Muscle of leg (tissue), 11 donors: ENCODE data around the gene TAP2. TPM values are rescaled to one million over a fixed set of nuclear protein-coding genes. Genes with fewer than 3 reads are reported as not detected.
"Not testable (repeated sequence)": the region's sequence is repeated elsewhere in the genome, so short reads cannot be mapped to it uniquely, and the experiment has no call there.

ENCODE experiments used
- DNase-seq: peaks from one replicate; pipeline ENCODE4 v3.0.0; 2013
- H3K27ac ChIP-seq: one replicate; pipeline ENCODE4 v1.5.1; 2013; ENCODE audit warnings: mild to moderate bottlenecking, low read length, control low read depth
- H3K27me3 ChIP-seq: one replicate; pipeline ENCODE4 v1.6.1; 2013; ENCODE audit warnings: low read length; ENCODE audit not compliant: control insufficient read depth, insufficient read depth
- H3K36me3 ChIP-seq: one replicate; pipeline ENCODE4 v1.6.1; 2013; ENCODE audit warnings: low read length; ENCODE audit not compliant: control insufficient read depth, insufficient read depth
- H3K4me1 ChIP-seq: one replicate; pipeline ENCODE4 v1.6.1; 2013; ENCODE audit warnings: low read length; ENCODE audit not compliant: control insufficient read depth, insufficient read depth
- H3K4me3 ChIP-seq: one replicate; pipeline ENCODE4 v1.5.1; 2013; ENCODE audit warnings: low read length, control low read depth
- H3K9me3 ChIP-seq: replicated peaks from 2 replicates; pipeline ENCODE4 v1.6.1; 2013; ENCODE audit warnings: low read depth, low read length; ENCODE audit not compliant: control insufficient read depth
- WGBS: methylation state at CpG from one replicate; pipeline ENCODE4 v1.1.5; 2013; ENCODE audit warnings: missing lambda C conversion rate; ENCODE audit not compliant: insufficient coverage; 5-methylcytosine and 5-hydroxymethylcytosine counted together
- polyA plus RNA-seq, 8 donors: library from polyadenylated mRNA; unstranded; fragments of 120-200 nt; gene quantifications; one replicate each; pipeline versions ENCODE4 v1.2.1 to v1.2.3, GENCODE V29; 2013; ENCODE audit warnings: inconsistent platforms in 1 of 8, low replicate concordance in 1 of 8; ENCODE audit not compliant: insufficient read length in 8 of 8, insufficient read depth in 1 of 8
- total RNA-seq: library from RNA; stranded (reverse); fragments of 120-200 nt; gene quantifications from one replicate; pipeline ENCODE4 v1.2.4, GENCODE V29; 2013

The TAP2 gene
- total and polyA plus RNA-seq, 9 donors: 4.5 to 8.7 (median 6.7) TPM

DNA sequence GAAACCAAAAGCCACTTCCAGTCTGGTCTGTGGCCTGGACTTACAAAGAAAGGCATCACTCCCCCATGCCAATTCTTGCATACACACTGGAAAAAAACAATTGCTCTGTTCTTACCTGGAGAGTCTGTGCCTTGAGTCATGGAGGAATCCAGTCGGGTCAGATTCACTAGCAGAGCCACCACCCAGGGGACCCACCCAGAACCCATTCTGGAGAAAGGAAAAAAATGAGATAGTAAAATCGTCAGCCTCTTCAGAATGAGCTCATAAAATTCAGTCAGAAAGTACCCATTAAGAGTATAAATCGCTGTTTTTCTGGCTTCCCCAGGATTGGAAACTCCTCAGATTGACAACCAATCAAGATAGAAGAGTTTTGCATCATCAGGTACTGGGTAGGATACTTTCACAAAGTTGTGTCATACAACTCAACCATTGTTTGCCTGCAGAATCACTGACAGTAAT, 21.8 kb downstream of the TAP2 start, which contains the start of gene HLA-DOB:
HLA-DOB (minus strand) TSS at position 257 of the 459 bp plus-strand sequence; CDS start at position 206, 51 bp downstream.
- Histone ChIP-seq H3K27ac (no peak within 1 kb of the TSS), H3K4me3 (no peak within 1 kb of the TSS), H3K36me3 (no peaks in the 10 kb centered on the region), H3K9me3 (no peaks in the 10 kb centered on the region), H3K27me3 (peaks cover 4% of the 10 kb centered on the region), H3K4me1 (no peaks in the 10 kb centered on the region)
- DNase-seq: no peak
- no CpG with 5 or more reads among the region's 3 CpGs for WGBS

DNA sequence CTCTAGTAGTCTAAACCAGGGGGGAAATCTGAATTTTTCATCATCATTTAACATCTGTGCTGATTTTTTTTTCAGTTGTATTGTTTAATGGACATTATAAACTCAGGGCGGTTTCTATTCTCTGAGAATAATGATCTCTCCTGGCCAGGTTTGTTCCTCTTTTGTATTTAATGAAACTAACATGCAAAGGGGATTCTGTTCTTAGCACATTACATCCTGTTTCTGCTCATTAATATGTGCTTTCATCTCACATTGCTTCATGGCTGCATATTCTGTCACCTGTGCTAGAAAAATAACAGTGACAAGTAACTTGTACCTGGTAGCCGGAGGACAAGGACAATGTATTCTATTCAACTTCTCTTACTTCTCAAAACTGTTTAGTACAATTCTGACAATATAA, 22.5 kb downstream of the TAP2 start:
- no peak overlapping the region for H3K4me3 ChIP-seq
- H3K4me1 ChIP-seq: no peaks in the 10 kb centered on the region
- peaks cover 4% of the 10 kb centered on the region for H3K27me3 ChIP-seq
- H3K9me3 ChIP-seq: no peaks in the 10 kb centered on the region
- no peak for DNase-seq
- H3K27ac ChIP-seq: no peak overlapping the region
- H3K36me3 ChIP-seq: no peaks in the 10 kb centered on the region
- WGBS: no CpG with 5 or more reads among the region's 2 CpGs

DNA sequence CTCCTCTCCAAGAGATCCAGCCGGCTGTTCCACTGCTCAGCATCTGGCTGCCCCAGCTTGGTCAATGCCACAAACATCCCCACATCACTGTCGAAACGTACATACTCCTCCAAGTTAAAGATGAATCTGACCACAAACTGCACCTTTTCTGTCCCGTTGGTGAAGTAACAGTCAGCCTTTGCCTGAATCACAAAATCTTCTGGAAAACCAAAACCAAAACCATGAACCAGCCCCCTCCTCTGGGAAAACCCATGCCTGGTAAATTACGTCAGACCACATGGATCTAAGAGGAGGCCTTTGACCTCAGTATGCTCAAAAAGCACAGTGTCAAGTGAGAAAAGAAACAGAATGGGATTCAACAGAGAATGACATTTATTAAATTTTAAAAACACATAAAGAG, 23.4 kb downstream of the TAP2 start:
- Histone ChIP-seq H3K36me3 (no peaks in the 10 kb centered on the region), H3K4me1 (no peaks in the 10 kb centered on the region), H3K4me3 (no peak overlapping the region), H3K27me3 (peaks cover 4% of the 10 kb centered on the region), H3K9me3 (no peaks in the 10 kb centered on the region), H3K27ac (no peak overlapping the region)
- WGBS: 64% methylated on average over 4 of the region's 5 CpGs
- no peak for DNase-seq

DNA sequence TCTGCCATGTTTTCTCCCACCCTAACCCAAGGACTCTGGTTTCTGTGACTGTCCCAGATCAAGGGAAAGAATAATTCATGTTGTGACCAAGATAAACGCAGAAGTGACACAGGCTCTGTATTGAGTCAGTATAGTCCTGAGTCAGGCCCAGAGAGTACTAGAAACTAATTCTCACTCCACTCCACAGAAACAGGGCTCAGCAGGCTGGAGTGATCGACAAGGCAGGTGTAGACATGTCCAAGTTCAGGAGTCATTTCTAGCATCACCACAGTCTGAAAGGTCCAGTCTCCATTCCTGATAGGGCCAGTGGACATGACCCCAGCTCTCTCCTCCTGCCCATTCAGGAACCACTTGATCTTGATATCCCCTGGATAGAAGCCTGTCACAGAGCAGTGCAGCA, 24.4 kb downstream of the TAP2 start:
- 86% methylated on average over 1 of the region's 2 CpGs for WGBS

DNA sequence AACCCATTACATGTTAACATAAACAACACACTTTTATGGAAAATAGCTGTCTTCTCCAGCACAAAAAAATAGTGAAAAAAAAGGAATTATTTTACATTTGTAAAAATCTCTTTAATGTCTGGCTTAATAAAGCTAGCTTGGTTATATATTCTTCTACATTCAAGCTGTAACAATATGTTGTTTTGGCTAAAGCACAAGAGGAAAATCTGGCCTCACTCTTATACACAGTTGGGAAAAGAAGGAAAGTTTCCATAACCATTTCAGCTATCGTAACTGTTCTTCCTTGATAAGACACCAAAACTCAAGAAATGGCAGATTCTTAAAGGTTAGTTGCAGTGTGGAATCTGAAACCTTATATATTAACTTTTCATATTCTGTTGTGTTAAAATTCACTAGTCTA, 29.4 kb downstream of the TAP2 start:
- no peaks in the 10 kb centered on the region for H3K36me3 ChIP-seq
- peak; percentile 41 for DNase-seq
- no peaks in the 10 kb centered on the region for H3K27me3 ChIP-seq
- WGBS: no CpG with 5 or more reads among the region's 1 CpG
- H3K4me3 ChIP-seq: no peak overlapping the region
- H3K9me3 ChIP-seq: no peaks in the 10 kb centered on the region
- no peak overlapping the region for H3K27ac ChIP-seq
- H3K4me1 ChIP-seq: no peaks in the 10 kb centered on the region

More for the DNA sequence above, 24.4 kb downstream of the TAP2 start:
- no peak for DNase-seq
- no peaks in the 10 kb centered on the region for H3K4me1 ChIP-seq
- peaks cover 4% of the 10 kb centered on the region for H3K27me3 ChIP-seq
- no peak overlapping the region for H3K27ac ChIP-seq
- H3K9me3 ChIP-seq: no peaks in the 10 kb centered on the region
- H3K36me3 ChIP-seq: no peaks in the 10 kb centered on the region
- no peak overlapping the region for H3K4me3 ChIP-seq

DNA sequence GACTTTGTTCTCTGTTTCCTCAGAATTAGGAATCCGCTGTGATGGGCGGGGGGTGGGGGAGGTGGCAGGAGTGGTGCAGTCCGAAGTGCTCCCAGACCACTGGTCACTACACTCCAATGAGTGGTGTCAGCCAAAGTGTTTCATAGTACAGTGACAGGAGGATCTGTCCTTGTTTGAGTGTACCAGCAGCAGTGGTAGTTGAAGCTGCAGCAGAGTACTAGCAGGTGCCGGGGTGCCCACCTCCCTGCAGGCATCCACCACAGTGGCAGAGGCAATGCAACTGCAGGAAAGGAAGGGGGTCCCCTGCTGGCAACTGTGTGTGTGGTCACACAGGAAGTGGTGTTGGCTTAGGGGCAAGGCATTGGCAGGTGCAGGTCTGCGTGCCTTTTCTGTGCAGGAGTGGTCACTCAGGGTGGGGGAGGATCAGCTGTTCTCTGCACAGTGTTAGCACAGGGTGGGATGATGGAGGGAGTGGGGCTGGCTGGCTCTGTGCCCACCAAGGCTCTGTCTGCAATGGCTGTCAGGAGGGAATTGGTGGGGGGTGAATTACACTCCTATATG, 31.4 kb downstream of the TAP2 start:
- no peaks in the 10 kb centered on the region for H3K36me3 ChIP-seq
- H3K4me3 ChIP-seq: no peak overlapping the region
- DNase-seq: no peak
- no peaks in the 10 kb centered on the region for H3K4me1 ChIP-seq
- no peak overlapping the region for H3K27ac ChIP-seq
- no peaks in the 10 kb centered on the region for H3K27me3 ChIP-seq
- WGBS: 69% methylated on average over 4 of the region's 5 CpGs
- no peaks in the 10 kb centered on the region for H3K9me3 ChIP-seq

DNA sequence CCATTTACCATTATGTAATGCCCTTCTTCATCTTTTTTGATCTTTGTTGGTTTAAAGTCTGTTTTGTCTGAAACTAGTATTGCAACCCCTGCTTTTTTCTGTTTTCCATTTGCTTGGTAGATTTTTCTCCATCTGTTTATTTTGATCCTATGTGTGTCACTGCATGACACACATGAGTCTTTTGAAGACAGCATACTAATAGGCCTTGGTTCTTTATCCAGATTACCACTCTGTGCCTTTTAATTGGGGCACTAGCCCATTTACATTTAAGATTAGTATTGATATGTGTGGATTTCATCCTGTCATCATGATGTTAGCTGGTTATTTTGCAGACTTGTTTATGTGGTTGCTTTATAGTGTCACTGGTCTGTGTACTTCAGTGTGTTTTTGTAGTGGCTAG, 33.1 kb downstream of the TAP2 start:
- not testable (repeated sequence) for H3K27me3 ChIP-seq, H3K9me3 ChIP-seq

DNA sequence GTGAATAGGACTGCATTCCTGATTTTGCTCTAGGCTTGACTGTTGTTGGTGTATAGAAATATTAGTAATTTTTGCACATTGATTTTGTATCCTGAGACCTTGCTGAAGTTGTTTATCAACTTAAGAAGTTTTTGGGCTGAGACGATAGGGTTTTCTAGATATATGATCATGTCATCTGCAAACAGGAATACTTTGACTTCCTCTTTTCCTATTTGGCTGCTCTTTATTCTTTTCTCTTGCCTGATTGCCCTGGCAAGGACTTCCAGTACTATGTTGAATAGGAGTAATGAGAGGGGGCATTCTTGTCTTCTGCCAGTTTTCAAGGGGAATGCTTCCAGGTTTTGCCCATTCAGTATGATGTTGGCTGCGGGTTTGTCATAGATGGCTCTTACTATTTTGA, 35.1 kb downstream of the TAP2 start:
- Histone ChIP-seq H3K4me3 (no peak overlapping the region), H3K27ac (no peak overlapping the region), H3K4me1 (no peaks in the 10 kb centered on the region), H3K27me3 (peaks cover 8% of the 10 kb centered on the region), H3K9me3 (no peaks in the 10 kb centered on the region), H3K36me3 (no peaks in the 10 kb centered on the region)
- DNase-seq: no peak
- no CpG with 5 or more reads among the region's 2 CpGs for WGBS

More for the DNA sequence above, 33.1 kb downstream of the TAP2 start:
- not testable (repeated sequence) for DNase-seq, H3K36me3 ChIP-seq, H3K4me1 ChIP-seq, H3K27ac ChIP-seq, H3K4me3 ChIP-seq

DNA sequence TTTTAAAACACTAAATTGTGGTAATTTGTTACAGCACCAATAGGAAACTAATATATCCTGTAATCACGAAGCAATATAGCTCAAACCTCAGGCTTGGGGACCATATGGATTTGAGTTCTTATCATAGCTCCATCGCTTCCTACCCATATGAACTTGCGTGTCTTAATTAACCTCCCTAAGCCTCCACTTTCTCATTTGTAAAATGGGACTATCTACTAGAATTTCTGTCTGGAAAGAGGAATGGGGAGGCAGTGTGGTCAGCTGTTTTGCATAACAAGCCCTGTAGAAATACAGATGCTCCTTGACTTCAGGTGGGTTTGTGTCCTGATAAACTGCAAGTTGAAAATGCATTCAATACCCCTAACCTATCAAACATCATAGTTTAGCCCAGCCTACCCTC, 38.8 kb downstream of the TAP2 start:
- H3K36me3 ChIP-seq: no peaks in the 10 kb centered on the region
- no peak overlapping the region for H3K27ac ChIP-seq
- H3K9me3 ChIP-seq: no peaks in the 10 kb centered on the region
- WGBS: no CpG with 5 or more reads among the region's 3 CpGs
- no peak overlapping the region for H3K4me3 ChIP-seq
- no peak for DNase-seq
- H3K27me3 ChIP-seq: peaks cover 25% of the 10 kb centered on the region
- peaks cover 2% of the 10 kb centered on the region for H3K4me1 ChIP-seq

DNA sequence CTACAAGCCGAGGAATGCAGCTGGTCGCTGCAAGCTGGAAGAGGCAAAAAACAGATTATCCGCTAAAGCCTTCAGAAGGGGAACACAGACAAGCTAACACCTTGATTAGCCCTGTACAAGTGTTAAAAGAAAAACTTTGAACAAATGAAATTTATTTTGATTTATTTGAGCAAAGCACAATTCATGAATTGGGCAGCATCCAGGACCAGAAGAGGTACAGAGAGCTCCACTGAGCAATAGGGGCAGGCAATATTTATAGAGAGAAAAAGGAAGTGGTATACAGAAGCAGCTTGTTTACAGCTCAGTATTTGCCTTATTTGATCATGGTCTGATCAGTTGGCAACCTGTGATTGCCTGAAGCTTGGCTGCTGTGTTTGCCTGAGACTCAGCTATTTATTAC, 39.4 kb downstream of the TAP2 start:
- peaks cover 27% of the 10 kb centered on the region for H3K27me3 ChIP-seq

More for the DNA sequence above, 39.4 kb downstream of the TAP2 start:
- peaks cover 2% of the 10 kb centered on the region for H3K4me1 ChIP-seq
- 100% methylated on average over 2 of the region's 3 CpGs for WGBS
- no peak overlapping the region for H3K27ac ChIP-seq
- H3K4me3 ChIP-seq: no peak overlapping the region
- no peaks in the 10 kb centered on the region for H3K9me3 ChIP-seq
- H3K36me3 ChIP-seq: no peaks in the 10 kb centered on the region
- DNase-seq: no peak
